Liver (tissue), 9 donors: Measurements from ENCODE around the gene SBDS. TPM values are rescaled to one million over a fixed set of nuclear protein-coding genes. Genes with fewer than 3 reads are reported as not detected.

Source experiments
- DNase-seq: peaks from one replicate; pipeline ENCODE4 v3.0.0-alpha.2; 2017; ENCODE audit warnings: low spot score
- H3K27ac ChIP-seq, 2 donors: one replicate each; pipeline ENCODE4 v1.7.0; 2013; ENCODE audit warnings: inconsistent platforms in 2 of 2, low read length in 2 of 2, control low read depth in 1 of 2, low read depth in 1 of 2, mild to moderate bottlenecking in 1 of 2
- H3K27me3 ChIP-seq, 4 donors: one replicate each; pipeline versions ENCODE4 v1.6.1 to v1.7.0; 2013; ENCODE audit warnings: low read length in 3 of 4, inconsistent platforms in 1 of 4, mild to moderate bottlenecking in 1 of 4, moderate library complexity in 1 of 4; ENCODE audit not compliant: control insufficient read depth in 4 of 4, insufficient read depth in 4 of 4
- H3K36me3 ChIP-seq, 4 donors: one replicate each; pipeline versions ENCODE4 v1.6.1 to v1.7.0; 2013; ENCODE audit warnings: low read length in 3 of 4, mild to moderate bottlenecking in 3 of 4, low read depth in 1 of 4, moderate library complexity in 1 of 4; ENCODE audit not compliant: control insufficient read depth in 4 of 4, insufficient read depth in 3 of 4
- H3K4me1 ChIP-seq, 4 donors: one replicate each; pipeline versions ENCODE4 v1.6.1 to v1.7.0; 2013; ENCODE audit warnings: low read length in 3 of 4, mild to moderate bottlenecking in 3 of 4, moderate library complexity in 1 of 4; ENCODE audit not compliant: control insufficient read depth in 4 of 4, insufficient read depth in 4 of 4
- H3K4me3 ChIP-seq, 3 donors: one replicate each; pipeline versions ENCODE4 v1.6.1 to v1.7.0; 2013; ENCODE audit warnings: low read length in 3 of 3, control low read depth in 1 of 3, low read depth in 1 of 3, mild to moderate bottlenecking in 1 of 3
- H3K9ac ChIP-seq, 2 donors: one replicate each; pipeline ENCODE4 v1.7.0; 2013; ENCODE audit warnings: low read length in 2 of 2, mild to moderate bottlenecking in 2 of 2, moderate library complexity in 2 of 2, control low read depth in 1 of 2, low read depth in 1 of 2
- H3K9me3 ChIP-seq, 4 donors: one replicate each; pipeline versions ENCODE4 v1.6.1 to v1.7.0; 2013; ENCODE audit warnings: low read length in 3 of 4; ENCODE audit not compliant: control insufficient read depth in 4 of 4
- ATF3 ChIP-seq: IDR thresholded peaks from 2 replicates; pipeline ENCODE4 v1.6.1; 2016; ENCODE audit warnings: antibody characterized with exemption
- EGR1 ChIP-seq, 2 donors: IDR thresholded peaks; 2 replicates each; pipeline ENCODE4 v1.6.1; 2016 to 2018; ENCODE audit warnings: antibody characterized with exemption in 2 of 2, low read depth in 2 of 2
- FOXA1 ChIP-seq: IDR thresholded peaks from 2 replicates; pipeline ENCODE4 v1.6.1; 2016; ENCODE audit warnings: antibody characterized with exemption
- FOXA2 ChIP-seq: IDR thresholded peaks from 2 replicates; pipeline ENCODE4 v1.6.1; 2016; ENCODE audit warnings: antibody characterized with exemption
- GABPA ChIP-seq, 2 donors: IDR thresholded peaks in 1 of 2; conservative IDR thresholded peaks in 1 of 2; 2 replicates each; pipeline ENCODE4 v1.6.1; 2016; ENCODE audit warnings: antibody characterized with exemption in 2 of 2, mild to moderate bottlenecking in 1 of 2, moderate library complexity in 1 of 2
- HNF4A ChIP-seq, 2 donors: conservative IDR thresholded peaks; 2 replicates each; pipeline ENCODE4 v1.6.1; 2016; ENCODE audit warnings: antibody characterized with exemption in 2 of 2, mild to moderate bottlenecking in 2 of 2
- HNF4G ChIP-seq: IDR thresholded peaks from 2 replicates; pipeline ENCODE4 v1.6.1; 2016; ENCODE audit warnings: antibody characterized with exemption
- JUND ChIP-seq, 2 donors: IDR thresholded peaks; 2 replicates each; pipeline ENCODE4 v1.6.1; 2016; ENCODE audit warnings: antibody characterized with exemption in 2 of 2
- MAX ChIP-seq: IDR thresholded peaks from 2 replicates; pipeline ENCODE4 v1.6.1; 2016; ENCODE audit warnings: antibody characterized with exemption
- NR2F2 ChIP-seq: IDR thresholded peaks from 2 replicates; pipeline ENCODE4 v1.6.1; 2016; ENCODE audit warnings: antibody characterized with exemption
- REST ChIP-seq: IDR thresholded peaks from 2 replicates; pipeline ENCODE4 v1.6.1; 2016; ENCODE audit warnings: antibody characterized with exemption, mild to moderate bottlenecking
- RXRA ChIP-seq, 2 donors: IDR thresholded peaks; 2 replicates each; pipeline ENCODE4 v1.6.1; 2017 to 2018; ENCODE audit warnings: antibody characterized with exemption in 2 of 2, mild to moderate bottlenecking in 1 of 2
- SP1 ChIP-seq: IDR thresholded peaks from 2 replicates; pipeline ENCODE4 v1.6.1; 2018; ENCODE audit warnings: antibody characterized with exemption, mild to moderate bottlenecking
- TAF1 ChIP-seq: conservative IDR thresholded peaks from 2 replicates; pipeline ENCODE4 v1.6.1; 2016; ENCODE audit warnings: antibody characterized with exemption, mild to moderate bottlenecking
- YY1 ChIP-seq: IDR thresholded peaks from 2 replicates; pipeline ENCODE4 v1.6.1; 2016; ENCODE audit warnings: antibody characterized with exemption, mild to moderate bottlenecking
- WGBS: extraction: QIAGEN DNeasy Blood & Tissue Kit; methylation state at CpG from one replicate; pipeline ENCODE4 v1.1.7; 2013; 5-methylcytosine and 5-hydroxymethylcytosine counted together
- polyA plus RNA-seq, 2 donors: library from polyadenylated mRNA; stranded (reverse) in 1 of 2; unstranded in 1 of 2; fragments of 200-250 nt in 1 of 2; fragments of >200 nt in 1 of 2; fragmentation: Nextera tagmentation in 1 of 2; extraction: Ambion mirVana in 1 of 2; gene quantifications; one replicate each; pipeline versions ENCODE4 v1.2.1 to v1.2.3, GENCODE V29; 2013 to 2015
- total RNA-seq, 2 donors: library from RNA; depleted of rRNA; stranded (reverse); fragments of >200 nt; gene quantifications; one replicate each; pipeline ENCODE4 v1.2.3, GENCODE V29; 2014
- donor health status: healthy.
- donor health status: healthy.
- donor health status: healthy.
- donor health status: healthy.
- donor health status: healthy.

The SBDS gene
- total and polyA plus RNA-seq, 4 donors, result 34.1 to 66.0 (median 59.6) TPM

GRCh38 chr7:66953044-66953427 lies 42.4 kb downstream of the SBDS start:
- no peak for DNase-seq
- Histone ChIP-seq H3K4me1 (no peaks in the 10 kb centered on the region), H3K27me3 (no peaks in the 10 kb centered on the region), H3K9ac (no peak overlapping the region), H3K36me3 (peaks cover 35 to 87% (median 64%) of the 10 kb centered on the region in 4 donors), H3K9me3 (no peaks in the 10 kb centered on the region), H3K4me3 (no peak overlapping the region), H3K27ac (no peak overlapping the region)
- 80% methylated on average over 5 of the region's 5 CpGs for WGBS
- TF ChIP-seq MAX (no peak), YY1 (no peak), HNF4A (conservative IDR thresholded peaks at IDR 0.05) (no peak), RXRA (IDR thresholded peaks at IDR 0.05) (no peak), SP1 (no peak)

- Histone ChIP-seq H3K9ac (no peak overlapping the region), H3K36me3 (peaks cover 35 to 87% (median 62%) of the 10 kb centered on the region in 4 donors), H3K27ac (no peak overlapping the region), H3K4me1 (no peaks in the 10 kb centered on the region), H3K4me3 (no peak overlapping the region), H3K9me3 (no peaks in the 10 kb centered on the region), H3K27me3 (no peaks in the 10 kb centered on the region)
- WGBS, result 84% methylated on average over 11 of the region's 11 CpGs
- TF ChIP-seq MAX, result no peak
- TF ChIP-seq EGR1 (IDR thresholded peaks at IDR 0.05; ENCODE audit: low read depth in 2 of 2), result no peak
- TF ChIP-seq HNF4G, result no peak
- TF ChIP-seq REST, result no peak
- TF ChIP-seq YY1, result no peak
- TF ChIP-seq GABPA (IDR thresholded peaks at IDR 0.05 in 1 of 2, conservative IDR thresholded peaks at IDR 0.05 in 1 of 2), result no peak
- no peak for TF ChIP-seq FOXA1
- no peak for TF ChIP-seq SP1
- no peak for TF ChIP-seq JUND (IDR thresholded peaks at IDR 0.05)
- DNase-seq, result no peak
These were observed 42.9 kb downstream of the SBDS start for GRCh38 chr7:66952343-66953043.

GRCh38 chr7:66950763-66951162 lies 44.6 kb downstream of the SBDS start:
- no peak for DNase-seq

More at GRCh38 chr7:66950763-66951162, 44.6 kb downstream of the SBDS start:
- 94% methylated on average over 8 of the region's 8 CpGs for WGBS
- TF ChIP-seq RXRA (IDR thresholded peaks at IDR 0.05) (no peak), REST (no peak), MAX (no peak), YY1 (no peak), HNF4A (conservative IDR thresholded peaks at IDR 0.05) (no peak), FOXA2 (no peak), ATF3 (no peak), NR2F2 (no peak), TAF1 (no peak), GABPA (IDR thresholded peaks at IDR 0.05 in 1 of 2, conservative IDR thresholded peaks at IDR 0.05 in 1 of 2) (no peak), SP1 (no peak), FOXA1 (no peak)
- Histone ChIP-seq H3K4me3 (no peak overlapping the region), H3K36me3 (peaks cover 34 to 81% (median 59%) of the 10 kb centered on the region in 4 donors), H3K9me3 (no peaks in the 10 kb centered on the region), H3K4me1 (no peaks in the 10 kb centered on the region), H3K27me3 (no peaks in the 10 kb centered on the region), H3K9ac (no peak overlapping the region), H3K27ac (no peak overlapping the region)
